Neural cell (in vitro differentiated cells): ENCODE results near the gene CHRNB4.

ENCODE experiments used
- POLR2AphosphoS5 ChIP-seq: IDR thresholded peaks from 2 replicates; pipeline ENCODE4 v1.6.1; 2012
- RAD21 ChIP-seq: fragments of 450-650 bp; conservative IDR thresholded peaks from 2 replicates; pipeline ENCODE4 v1.6.1; 2014; ENCODE audit warnings: antibody characterized with exemption, mild to moderate bottlenecking, moderate library complexity
- TF ChIP-seq, protein P1 (sequence below): fragments of 450-650 bp; IDR thresholded peaks from 2 replicates; pipeline ENCODE4 v1.5.1; 2014; ENCODE audit warnings: antibody characterized with exemption, mild to moderate bottlenecking, moderate library complexity; ENCODE audit not compliant: poor library complexity, severe bottlenecking
- TF ChIP-seq, protein P2 (sequence below): IDR thresholded peaks from 2 replicates; pipeline ENCODE4 v1.6.1; 2012; ENCODE audit warnings: borderline replicate concordance

DNA sequence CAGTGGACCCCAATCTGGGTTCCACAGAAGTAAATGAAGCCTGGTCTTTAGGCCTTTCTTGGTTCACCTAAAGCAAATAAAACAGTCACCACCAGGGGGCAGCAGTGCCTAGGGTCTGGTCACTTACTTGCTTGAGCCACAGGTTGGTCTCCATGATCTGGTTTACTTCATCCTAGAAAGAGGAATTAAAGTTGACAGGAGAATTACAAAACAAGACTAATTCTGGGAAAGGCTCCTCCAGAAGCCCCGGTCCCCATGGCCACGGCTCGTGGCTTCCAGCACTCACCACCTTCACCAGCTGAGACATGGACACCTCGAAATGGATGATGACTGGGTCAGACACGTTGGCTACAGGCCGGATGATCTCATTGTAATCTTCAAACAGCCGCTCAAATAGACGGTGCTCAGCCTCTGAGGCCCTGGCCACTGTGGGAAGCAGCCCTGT, 22.5 kb downstream of the CHRNB4 start:
- TF ChIP-seq POLR2AphosphoS5 (no peak), RAD21 (peak; percentile 83)
- TF ChIP-seq, protein P1, sequence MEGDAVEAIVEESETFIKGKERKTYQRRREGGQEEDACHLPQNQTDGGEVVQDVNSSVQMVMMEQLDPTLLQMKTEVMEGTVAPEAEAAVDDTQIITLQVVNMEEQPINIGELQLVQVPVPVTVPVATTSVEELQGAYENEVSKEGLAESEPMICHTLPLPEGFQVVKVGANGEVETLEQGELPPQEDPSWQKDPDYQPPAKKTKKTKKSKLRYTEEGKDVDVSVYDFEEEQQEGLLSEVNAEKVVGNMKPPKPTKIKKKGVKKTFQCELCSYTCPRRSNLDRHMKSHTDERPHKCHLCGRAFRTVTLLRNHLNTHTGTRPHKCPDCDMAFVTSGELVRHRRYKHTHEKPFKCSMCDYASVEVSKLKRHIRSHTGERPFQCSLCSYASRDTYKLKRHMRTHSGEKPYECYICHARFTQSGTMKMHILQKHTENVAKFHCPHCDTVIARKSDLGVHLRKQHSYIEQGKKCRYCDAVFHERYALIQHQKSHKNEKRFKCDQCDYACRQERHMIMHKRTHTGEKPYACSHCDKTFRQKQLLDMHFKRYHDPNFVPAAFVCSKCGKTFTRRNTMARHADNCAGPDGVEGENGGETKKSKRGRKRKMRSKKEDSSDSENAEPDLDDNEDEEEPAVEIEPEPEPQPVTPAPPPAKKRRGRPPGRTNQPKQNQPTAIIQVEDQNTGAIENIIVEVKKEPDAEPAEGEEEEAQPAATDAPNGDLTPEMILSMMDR, result peak; percentile 89
- TF ChIP-seq, protein P2, sequence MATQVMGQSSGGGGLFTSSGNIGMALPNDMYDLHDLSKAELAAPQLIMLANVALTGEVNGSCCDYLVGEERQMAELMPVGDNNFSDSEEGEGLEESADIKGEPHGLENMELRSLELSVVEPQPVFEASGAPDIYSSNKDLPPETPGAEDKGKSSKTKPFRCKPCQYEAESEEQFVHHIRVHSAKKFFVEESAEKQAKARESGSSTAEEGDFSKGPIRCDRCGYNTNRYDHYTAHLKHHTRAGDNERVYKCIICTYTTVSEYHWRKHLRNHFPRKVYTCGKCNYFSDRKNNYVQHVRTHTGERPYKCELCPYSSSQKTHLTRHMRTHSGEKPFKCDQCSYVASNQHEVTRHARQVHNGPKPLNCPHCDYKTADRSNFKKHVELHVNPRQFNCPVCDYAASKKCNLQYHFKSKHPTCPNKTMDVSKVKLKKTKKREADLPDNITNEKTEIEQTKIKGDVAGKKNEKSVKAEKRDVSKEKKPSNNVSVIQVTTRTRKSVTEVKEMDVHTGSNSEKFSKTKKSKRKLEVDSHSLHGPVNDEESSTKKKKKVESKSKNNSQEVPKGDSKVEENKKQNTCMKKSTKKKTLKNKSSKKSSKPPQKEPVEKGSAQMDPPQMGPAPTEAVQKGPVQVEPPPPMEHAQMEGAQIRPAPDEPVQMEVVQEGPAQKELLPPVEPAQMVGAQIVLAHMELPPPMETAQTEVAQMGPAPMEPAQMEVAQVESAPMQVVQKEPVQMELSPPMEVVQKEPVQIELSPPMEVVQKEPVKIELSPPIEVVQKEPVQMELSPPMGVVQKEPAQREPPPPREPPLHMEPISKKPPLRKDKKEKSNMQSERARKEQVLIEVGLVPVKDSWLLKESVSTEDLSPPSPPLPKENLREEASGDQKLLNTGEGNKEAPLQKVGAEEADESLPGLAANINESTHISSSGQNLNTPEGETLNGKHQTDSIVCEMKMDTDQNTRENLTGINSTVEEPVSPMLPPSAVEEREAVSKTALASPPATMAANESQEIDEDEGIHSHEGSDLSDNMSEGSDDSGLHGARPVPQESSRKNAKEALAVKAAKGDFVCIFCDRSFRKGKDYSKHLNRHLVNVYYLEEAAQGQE, result no peak
